Tibial nerve (tissue), 4 donors: ENCODE results near the gene TBC1D22B. TPM values are rescaled to one million over a fixed set of nuclear protein-coding genes. Genes with fewer than 3 reads are reported as not detected.
"Not testable (repeated sequence)": the region's sequence is repeated elsewhere in the genome, so short reads cannot be mapped to it uniquely, and the experiment has no call there.

ENCODE experiments used
- DNase-seq, 2 donors: peaks; one replicate each; pipeline ENCODE4 v3.0.0-alpha.2; 2019; ENCODE audit warnings: low spot score in 2 of 2
- H3K27ac ChIP-seq, 4 donors: fragments of 200-600 bp; sonication (generic) in 3 of 4; one replicate each; pipeline ENCODE4 v1.5.1; 2017 to 2019; ENCODE audit warnings: mild to moderate bottlenecking in 1 of 4
- H3K27me3 ChIP-seq, 2 donors: fragments of 200-600 bp; sonication (generic) in 1 of 2; one replicate each; pipeline versions ENCODE4 v1.5.1 to v1.6.0; 2017 to 2019
- H3K36me3 ChIP-seq, 3 donors: fragments of 200-600 bp; sonication (generic); one replicate each; pipeline ENCODE4 v1.5.1; 2018 to 2019
- H3K4me1 ChIP-seq, 4 donors: fragments of 200-600 bp; sonication (generic) in 3 of 4; one replicate each; pipeline ENCODE4 v1.5.1; 2017 to 2019
- H3K4me3 ChIP-seq, 4 donors: fragments of 200-600 bp; sonication (generic) in 3 of 4; one replicate each; pipeline ENCODE4 v1.5.1; 2017 to 2019; ENCODE audit warnings: mild to moderate bottlenecking in 1 of 4, moderate library complexity in 1 of 4
- H3K9me3 ChIP-seq, 4 donors: fragments of 200-600 bp; sonication (generic) in 3 of 4; one replicate each; pipeline ENCODE4 v1.5.1; 2017 to 2019
- CTCF ChIP-seq, 5 experiments: fragments of 200-600 bp in 3 of 5; fragments of 450-650 bp in 2 of 5; sonication (generic) in 3 of 5; IDR thresholded peaks; one replicate each; pipeline ENCODE4 v1.5.1; 2016 to 2019; ENCODE audit warnings: antibody characterized with exemption in 5 of 5, mild to moderate bottlenecking in 3 of 5, moderate library complexity in 2 of 5
- EP300 ChIP-seq, 2 donors: sonication (generic); formaldehyde crosslinking; IDR thresholded peaks; one replicate each; pipeline ENCODE4 v1.6.1; 2017; ENCODE audit warnings: antibody characterized with exemption in 2 of 2, mild to moderate bottlenecking in 1 of 2
- POLR2A ChIP-seq, 2 donors: fragments of 450-650 bp; IDR thresholded peaks; one replicate each; pipeline ENCODE4 v1.6.1; 2017; ENCODE audit warnings: antibody characterized with exemption in 2 of 2, mild to moderate bottlenecking in 2 of 2, moderate library complexity in 2 of 2
- WGBS, 2 donors: methylation state at CpG; one replicate each; pipeline ENCODE4 v1.1.5; 2018; 5-methylcytosine and 5-hydroxymethylcytosine counted together
- total RNA-seq, 4 donors: library from RNA; depleted of rRNA; stranded (reverse); fragments of >200 nt; gene quantifications; one replicate each; pipeline ENCODE4 v1.1.0, GENCODE V29; 2016

The TBC1D22B gene
- total RNA-seq, 4 donors from 2014 or later = 5.1 to 9.4 (median 7.7) TPM

- Histone ChIP-seq H3K27ac (no peak overlapping the region), H3K27me3 (no peaks in the 10 kb centered on the region), H3K9me3 (no peaks in the 10 kb centered on the region), H3K36me3 (no peaks in the 10 kb centered on the region), H3K4me1 (no peaks in the 10 kb centered on the region), H3K4me3 (no peak overlapping the region)
- 48 to 58% methylated on average over 4 of the region's 4 CpGs for WGBS, 2 donors
- no peak for TF ChIP-seq EP300 (IDR thresholded peaks at IDR 0.05)
- no peak for TF ChIP-seq POLR2A (IDR thresholded peaks at IDR 0.05)
- no peak for TF ChIP-seq CTCF (IDR thresholded peaks at IDR 0.05)
- DNase-seq = no peak
Measured at GRCh38 chr6:37340639-37340943, 83.0 kb downstream of the TBC1D22B start.

- H3K27ac ChIP-seq = no peak overlapping the region
- H3K36me3 ChIP-seq = no peaks in the 10 kb centered on the region
- no peak overlapping the region for H3K4me3 ChIP-seq
- TF ChIP-seq CTCF (IDR thresholded peaks at IDR 0.05) = no peak
- TF ChIP-seq POLR2A (IDR thresholded peaks at IDR 0.05) = no peak
- H3K9me3 ChIP-seq = no peaks in the 10 kb centered on the region
- 80 to 86% methylated on average over 3 of the region's 3 CpGs for WGBS, 2 donors
- no peak for DNase-seq
- no peaks in the 10 kb centered on the region for H3K4me1 ChIP-seq
- H3K27me3 ChIP-seq = no peaks in the 10 kb centered on the region
Measured at GRCh38 chr6:37343248-37343647, 85.7 kb downstream of the TBC1D22B start.

- no peaks in the 10 kb centered on the region for H3K4me1 ChIP-seq
- 86 to 90% methylated on average over 3 of the region's 3 CpGs for WGBS, 2 donors
- no peak overlapping the region for H3K27ac ChIP-seq
- no peaks in the 10 kb centered on the region for H3K9me3 ChIP-seq
- TF ChIP-seq EP300 (IDR thresholded peaks at IDR 0.05) (no peak), CTCF (IDR thresholded peaks at IDR 0.05) (no peak), POLR2A (IDR thresholded peaks at IDR 0.05) (no peak)
- H3K4me3 ChIP-seq = no peak overlapping the region
- no peaks in the 10 kb centered on the region for H3K36me3 ChIP-seq
- no peak for DNase-seq
- H3K27me3 ChIP-seq = no peaks in the 10 kb centered on the region
Measured at GRCh38 chr6:37344308-37344707, 86.7 kb downstream of the TBC1D22B start.

GRCh38 chr6:37345804-37346203 lies 88.2 kb downstream of the TBC1D22B start:
- H3K9me3 ChIP-seq, H3K27ac ChIP-seq, H3K27me3 ChIP-seq, H3K4me1 ChIP-seq, H3K36me3 ChIP-seq, H3K4me3 ChIP-seq, DNase-seq: not testable (repeated sequence)
- WGBS, 2 donors = 85 to 91% methylated on average over 3 of the region's 3 CpGs

- TF ChIP-seq EP300 (IDR thresholded peaks at IDR 0.05) = no peak
- no peak for TF ChIP-seq CTCF (IDR thresholded peaks at IDR 0.05)
- no peak for TF ChIP-seq POLR2A (IDR thresholded peaks at IDR 0.05)
- no peaks in the 10 kb centered on the region for H3K27me3 ChIP-seq
- H3K9me3 ChIP-seq = no peaks in the 10 kb centered on the region
- H3K27ac ChIP-seq = no peak overlapping the region
- no peak for DNase-seq
- WGBS, 2 donors = 82 to 84% methylated on average over 3 of the region's 3 CpGs
- H3K36me3 ChIP-seq = no peaks in the 10 kb centered on the region
- no peak overlapping the region for H3K4me3 ChIP-seq
- no peaks in the 10 kb centered on the region for H3K4me1 ChIP-seq
Measured at GRCh38 chr6:37347177-37347576, 89.6 kb downstream of the TBC1D22B start.

GRCh38 chr6:37347670-37348111 lies 90.1 kb downstream of the TBC1D22B start:
- Histone ChIP-seq H3K27me3 (no peaks in the 10 kb centered on the region), H3K4me3 (no peak overlapping the region), H3K36me3 (no peaks in the 10 kb centered on the region), H3K9me3 (no peaks in the 10 kb centered on the region), H3K4me1 (no peaks in the 10 kb centered on the region), H3K27ac (no peak overlapping the region)
- 66 to 72% methylated on average over 4 of the region's 4 CpGs for WGBS, 2 donors
- TF ChIP-seq CTCF (IDR thresholded peaks at IDR 0.05) = no peak
- no peak for TF ChIP-seq POLR2A (IDR thresholded peaks at IDR 0.05)
- TF ChIP-seq EP300 (IDR thresholded peaks at IDR 0.05) = no peak
- no peak for DNase-seq
